CD8-positive, alpha-beta memory T cell (primary cell): ENCODE measurements around the gene ASTL. TPM values are rescaled to one million over a fixed set of nuclear protein-coding genes. Genes with fewer than 3 reads are reported as not detected.

ENCODE experiments used
- CTCF ChIA-PET: fragments of 350-600 bp; sonication (Branson Sonifier 250); formaldehyde crosslinking; loops from one replicate; lab custom pipeline; 2021; ENCODE audit warnings: antibody characterized with exemption; lab: Charles Lee
- POLR2A ChIA-PET: fragments of 350-600 bp; sonication (Branson Sonifier 250); formaldehyde crosslinking; loops from one replicate; lab custom pipeline; 2021; ENCODE audit warnings: antibody characterized with exemption; lab: Charles Lee
- DNase-seq, 5 donors: peaks; one replicate each; pipeline versions ENCODE4 v3.0.0 to v3.0.0-alpha.2; 2020 to 2022; ENCODE audit warnings: mixed read lengths in 1 of 5
- H3K27ac ChIP-seq: one replicate; pipeline ENCODE4 v1.7.0; 2013; ENCODE audit warnings: low read depth, mild to moderate bottlenecking, low read length, moderate library complexity
- H3K27me3 ChIP-seq: 2 replicates; pipeline ENCODE4 v1.7.0; 2013; ENCODE audit warnings: low read length, mild to moderate bottlenecking; ENCODE audit not compliant: insufficient read depth, poor library complexity, severe bottlenecking
- H3K36me3 ChIP-seq: 2 replicates; pipeline ENCODE4 v1.7.0; 2013; ENCODE audit warnings: mild to moderate bottlenecking, low read length, moderate library complexity; ENCODE audit not compliant: insufficient read depth
- H3K4me1 ChIP-seq: 2 replicates; pipeline ENCODE4 v1.7.0; 2013; ENCODE audit warnings: mild to moderate bottlenecking, low read length, moderate library complexity; ENCODE audit not compliant: insufficient read depth
- H3K4me3 ChIP-seq: 2 replicates; pipeline ENCODE4 v1.7.0; 2013; ENCODE audit warnings: mild to moderate bottlenecking, low read length
- H3K9me3 ChIP-seq: 2 replicates; pipeline ENCODE4 v1.7.0; 2013; ENCODE audit warnings: mild to moderate bottlenecking, low read length
- H3K27ac Mint-ChIP-seq, 8 donors: one replicate each; pipeline ENCODE4 v1.8.0; 2020 to 2021; ENCODE audit warnings: mixed read lengths in 8 of 8, mild to moderate bottlenecking in 6 of 8, inconsistent platforms in 3 of 8, moderate library complexity in 3 of 8
- H3K27me3 Mint-ChIP-seq, 2 donors: one replicate each; pipeline ENCODE4 v1.8.0; 2020 to 2021; ENCODE audit warnings: mixed read lengths in 2 of 2, mild to moderate bottlenecking in 1 of 2, moderate library complexity in 1 of 2
- H3K36me3 Mint-ChIP-seq, 3 donors: one replicate each; pipeline ENCODE4 v1.8.0; 2020 to 2021; ENCODE audit warnings: mixed read lengths in 3 of 3, inconsistent platforms in 1 of 3, mild to moderate bottlenecking in 1 of 3
- H3K4me1 Mint-ChIP-seq, 3 donors: one replicate each; pipeline ENCODE4 v1.8.0; 2020 to 2021; ENCODE audit warnings: mixed read lengths in 3 of 3, inconsistent platforms in 1 of 3, mild to moderate bottlenecking in 1 of 3
- H3K4me3 Mint-ChIP-seq, 7 donors: one replicate each; pipeline ENCODE4 v1.8.0; 2020 to 2021; ENCODE audit warnings: mixed read lengths in 7 of 7, mild to moderate bottlenecking in 6 of 7, moderate library complexity in 4 of 7, inconsistent platforms in 2 of 7
- H3K9me3 Mint-ChIP-seq, 5 donors: one replicate each; pipeline ENCODE4 v1.8.0; 2020 to 2022; ENCODE audit warnings: mixed read lengths in 5 of 5, mild to moderate bottlenecking in 3 of 5, moderate library complexity in 2 of 5, inconsistent platforms in 1 of 5
- polyA plus RNA-seq: library from polyadenylated mRNA; unstranded; fragments of 300-500 nt; fragmentation: Illumina TruSeq; gene quantifications from one replicate; pipeline ENCODE4 v1.2.3, GENCODE V29; 2021
- total RNA-seq, 2 experiments: library from RNA; stranded (reverse); gene quantifications; one replicate each; pipeline ENCODE4 v1.2.3, GENCODE V29; 2021

The ASTL gene
- total and polyA plus RNA-seq, 3 experiments from 2014 or later, result 0.49 to 18.0 (median 16.2) TPM

- Histone ChIP-seq H3K27ac (no peak overlapping the region), H3K4me3 (no peak overlapping the region), H3K9me3 (no peaks in the 10 kb centered on the region), H3K27me3 (no peaks in the 10 kb centered on the region), H3K4me1 (peaks cover 82% of the 10 kb centered on the region), H3K36me3 (no peaks in the 10 kb centered on the region)
- peak in 3 of 5 donors; percentile 42 to 55 (median 44) for DNase-seq
- Mint-ChIP-seq H3K27ac (peak overlapping the region; percentile 80 to 99 (median 96)), H3K4me1 (peaks cover 77 to 94% (median 82%) of the 10 kb centered on the region in 3 donors), H3K4me3 (peak overlapping the region; percentile 51 to 88 (median 72)), H3K36me3 (no peaks in the 10 kb centered on the region), H3K27me3 (no peaks in the 10 kb centered on the region), H3K9me3 (no peaks in the 10 kb centered on the region)
- CTCF ChIA-PET, result interaction anchor here (0.7 to 4.7 kb wide), 7 partner anchors 11 to 20 kb away, joined by 3 to 29 read pairs (median 5); partner anchors contain the start of gene ASTL
- POLR2A ChIA-PET, result interaction anchor here (4.0 kb wide), 1 partner anchor 12 kb away, joined by 25 read pairs; no protein-coding TSS in a partner anchor
Measured at GRCh38 chr2:96159084-96159830, 21.0 kb upstream of the ASTL start.

- H3K4me3 Mint-ChIP-seq, result peak overlapping the region in 2 of 7 donors; percentile 71 to 79
- no peaks in the 10 kb centered on the region for H3K27me3 Mint-ChIP-seq
- H3K36me3 Mint-ChIP-seq, result no peaks in the 10 kb centered on the region
- peak overlapping the region in 7 of 8 donors; percentile 89 to 98 (median 96) for H3K27ac Mint-ChIP-seq
- no peak overlapping the region for H3K4me3 ChIP-seq
- peaks cover 70 to 93% (median 75%) of the 10 kb centered on the region in 3 donors for H3K4me1 Mint-ChIP-seq
- H3K9me3 Mint-ChIP-seq, result no peaks in the 10 kb centered on the region
- no peaks in the 10 kb centered on the region for H3K9me3 ChIP-seq
- ChIA-PET POLR2A (interaction anchor here (0.8 to 4.0 kb wide), 4 partner anchors 11 to 166 kb away, joined by 3 to 25 read pairs (median 4); partner anchors contain the start of gene STARD7), CTCF (interaction anchor here (1.2 to 4.7 kb wide), 6 partner anchors 10 to 20 kb away, joined by 4 to 29 read pairs (median 8); partner anchors contain the start of gene ASTL)
- H3K27me3 ChIP-seq, result no peaks in the 10 kb centered on the region
- H3K4me1 ChIP-seq, result peaks cover 75% of the 10 kb centered on the region
- no peak for DNase-seq
- no peaks in the 10 kb centered on the region for H3K36me3 ChIP-seq
- no peak overlapping the region for H3K27ac ChIP-seq
Measured at GRCh38 chr2:96158554-96158940, 20.2 kb upstream of the ASTL start.

- H3K4me3 ChIP-seq, result peak overlapping the region; percentile 51
- H3K27ac ChIP-seq, result peak overlapping the region; percentile 58
- DNase-seq, result peak; percentile 51 to 89 (median 68)
- H3K9me3 ChIP-seq, result no peaks in the 10 kb centered on the region
- H3K36me3 ChIP-seq, result no peaks in the 10 kb centered on the region
- ChIA-PET CTCF (interaction anchor here (1.2 to 4.7 kb wide), 5 partner anchors 11 to 19 kb away, joined by 5 to 29 read pairs (median 9); partner anchors contain the start of gene ASTL), POLR2A (interaction anchor here (0.8 to 4.0 kb wide), 4 partner anchors 10 to 165 kb away, joined by 3 to 25 read pairs (median 4); partner anchors contain the start of gene STARD7)
- peaks cover 67 to 93% (median 69%) of the 10 kb centered on the region in 3 donors for H3K4me1 Mint-ChIP-seq
- no peaks in the 10 kb centered on the region for H3K36me3 Mint-ChIP-seq
- H3K27me3 Mint-ChIP-seq, result no peaks in the 10 kb centered on the region
- H3K9me3 Mint-ChIP-seq, result no peaks in the 10 kb centered on the region
- H3K27me3 ChIP-seq, result no peaks in the 10 kb centered on the region
- H3K4me1 ChIP-seq, result peaks cover 68% of the 10 kb centered on the region
- H3K27ac Mint-ChIP-seq, result peak overlapping the region; percentile 89 to 98 (median 96)
- peak overlapping the region; percentile 13 to 88 (median 74) for H3K4me3 Mint-ChIP-seq
Measured at GRCh38 chr2:96157649-96158553, 19.6 kb upstream of the ASTL start.

- H3K4me1 Mint-ChIP-seq, result peaks cover 59 to 91% (median 62%) of the 10 kb centered on the region in 3 donors
- H3K36me3 Mint-ChIP-seq, result no peaks in the 10 kb centered on the region
- peak in 1 of 5 donors; percentile 51 for DNase-seq
- Histone ChIP-seq H3K4me3 (peak overlapping the region; percentile 51), H3K36me3 (no peaks in the 10 kb centered on the region), H3K27ac (peak overlapping the region; percentile 58), H3K9me3 (no peaks in the 10 kb centered on the region), H3K27me3 (no peaks in the 10 kb centered on the region), H3K4me1 (peaks cover 60% of the 10 kb centered on the region)
- no peaks in the 10 kb centered on the region for H3K9me3 Mint-ChIP-seq
- no peaks in the 10 kb centered on the region for H3K27me3 Mint-ChIP-seq
- CTCF ChIA-PET, result interaction anchor here (0.7 to 4.7 kb wide), 4 partner anchors 10 to 18 kb away, joined by 3 to 29 read pairs (median 14); partner anchors contain the start of gene ASTL
- POLR2A ChIA-PET, result interaction anchor here (4.0 kb wide), 1 partner anchor 9 kb away, joined by 25 read pairs; no protein-coding TSS in a partner anchor
- peak overlapping the region; percentile 89 to 98 (median 96) for H3K27ac Mint-ChIP-seq
- peak overlapping the region; percentile 66 to 88 (median 74) for H3K4me3 Mint-ChIP-seq
Measured at GRCh38 chr2:96156926-96157648, 18.8 kb upstream of the ASTL start.

GRCh38 chr2:96156011-96156820, 17.9 kb upstream of the ASTL start:
- ChIA-PET POLR2A (interaction anchor here (4.0 kb wide), 1 partner anchor 9 kb away, joined by 25 read pairs; no protein-coding TSS in a partner anchor), CTCF (interaction anchor here (0.7 to 4.7 kb wide), 5 partner anchors 9 to 18 kb away, joined by 3 to 29 read pairs (median 9); partner anchors contain the start of gene ASTL)
- Mint-ChIP-seq H3K36me3 (no peaks in the 10 kb centered on the region), H3K4me1 (peaks cover 56 to 91% (median 61%) of the 10 kb centered on the region in 3 donors), H3K4me3 (peak overlapping the region; percentile 62 to 88 (median 71)), H3K27ac (peak overlapping the region; percentile 89 to 98 (median 96)), H3K27me3 (no peaks in the 10 kb centered on the region), H3K9me3 (no peaks in the 10 kb centered on the region)
- Histone ChIP-seq H3K27ac (no peak overlapping the region), H3K27me3 (no peaks in the 10 kb centered on the region), H3K36me3 (no peaks in the 10 kb centered on the region), H3K9me3 (no peaks in the 10 kb centered on the region), H3K4me1 (peaks cover 57% of the 10 kb centered on the region), H3K4me3 (no peak overlapping the region)
- DNase-seq, result peak in 3 of 5 donors; percentile 51 to 71 (median 62)

GRCh38 chr2:96154506-96155380, 16.4 kb upstream of the ASTL start:
- Histone ChIP-seq H3K27ac (no peak overlapping the region), H3K4me3 (no peak overlapping the region), H3K9me3 (no peaks in the 10 kb centered on the region), H3K4me1 (peaks cover 53% of the 10 kb centered on the region), H3K36me3 (no peaks in the 10 kb centered on the region), H3K27me3 (no peaks in the 10 kb centered on the region)
- ChIA-PET CTCF (interaction anchor here (0.8 to 2.1 kb wide), 2 partner anchors 16 to 20 kb away, joined by 4 to 5 read pairs; no protein-coding TSS in a partner anchor), POLR2A (no interaction called here)
- Mint-ChIP-seq H3K4me1 (peaks cover 50 to 91% (median 54%) of the 10 kb centered on the region in 3 donors), H3K36me3 (no peaks in the 10 kb centered on the region), H3K27ac (peak overlapping the region in 4 of 8 donors; percentile 63 to 97 (median 81)), H3K27me3 (no peaks in the 10 kb centered on the region), H3K9me3 (no peaks in the 10 kb centered on the region), H3K4me3 (peak overlapping the region in 1 of 7 donors; percentile 36)
- DNase-seq, result no peak
